Astrocyte (in vitro differentiated cells and primary cell): ENCODE measurements around the gene PLA2G12A. TPM values are rescaled to one million over a fixed set of nuclear protein-coding genes. Genes with fewer than 3 reads are reported as not detected.

Experiments
- DNase-seq: peaks from one replicate; pipeline ENCODE4 v3.0.0-alpha.2; 2010; ENCODE audit warnings: low read depth
- FAIRE-seq: peaks from 2 replicates; lab custom pipeline; 2011; peaks lifted over from hg19 to GRCh38; lab: Jason Lieb, UNC
- H2AFZ ChIP-seq: 2 replicates; pipeline ENCODE4 v1.6.0; 2012; ENCODE audit warnings: low read depth, low read length, inconsistent platforms
- H3K27ac ChIP-seq: 2 replicates; pipeline ENCODE4 v1.5.1; 2011; ENCODE audit warnings: low read depth, low read length, inconsistent platforms
- H3K27me3 ChIP-seq: 2 replicates; pipeline ENCODE4 v1.6.0; 2011; ENCODE audit warnings: low read length, inconsistent platforms; ENCODE audit not compliant: insufficient read depth
- H3K36me3 ChIP-seq: 2 replicates; pipeline ENCODE4 v1.5.1; 2011; ENCODE audit warnings: low read length, inconsistent platforms; ENCODE audit not compliant: insufficient read depth
- H3K4me1 ChIP-seq: 2 replicates; pipeline ENCODE4 v1.5.1; 2011; ENCODE audit warnings: low read length, inconsistent platforms; ENCODE audit not compliant: insufficient read depth
- H3K4me2 ChIP-seq: 2 replicates; pipeline ENCODE4 v1.6.0; 2012; ENCODE audit warnings: low read length, inconsistent platforms
- H3K4me3 ChIP-seq: 2 replicates; pipeline ENCODE4 v1.5.1; 2011; ENCODE audit warnings: low read depth, mild to moderate bottlenecking, low read length, inconsistent platforms; ENCODE audit not compliant: insufficient read depth
- H3K79me2 ChIP-seq: 2 replicates; pipeline ENCODE4 v1.6.0; 2012; ENCODE audit warnings: mild to moderate bottlenecking, low read length, inconsistent platforms; ENCODE audit not compliant: insufficient read depth
- H3K9ac ChIP-seq: 2 replicates; pipeline ENCODE4 v1.6.0; 2012; ENCODE audit warnings: mild to moderate bottlenecking, low read length, inconsistent platforms
- H3K9me3 ChIP-seq: 2 replicates; pipeline ENCODE4 v1.5.1; 2012; ENCODE audit warnings: low read depth, mild to moderate bottlenecking, low read length, inconsistent platforms; ENCODE audit not compliant: insufficient read depth
- H4K20me1 ChIP-seq: 2 replicates; pipeline ENCODE4 v1.6.0; 2012; ENCODE audit warnings: low read length, inconsistent platforms; ENCODE audit not compliant: insufficient read depth
- H3K27ac Mint-ChIP-seq: one replicate; pipeline ENCODE4 v1.8.0; 2021; ENCODE audit warnings: mild to moderate bottlenecking, mixed read lengths; ENCODE audit not compliant: unreplicated experiment
- H3K27me3 Mint-ChIP-seq: one replicate; pipeline ENCODE4 v1.8.0; 2021; ENCODE audit warnings: low read depth, mixed read lengths; ENCODE audit not compliant: unreplicated experiment
- H3K36me3 Mint-ChIP-seq: one replicate; pipeline ENCODE4 v1.8.0; 2021; ENCODE audit warnings: low read depth, mixed read lengths; ENCODE audit not compliant: unreplicated experiment
- H3K4me1 Mint-ChIP-seq: one replicate; pipeline ENCODE4 v1.8.0; 2021; ENCODE audit warnings: low read depth, mixed read lengths; ENCODE audit not compliant: unreplicated experiment
- H3K4me3 Mint-ChIP-seq: one replicate; pipeline ENCODE4 v1.8.0; 2021; ENCODE audit warnings: mild to moderate bottlenecking, moderate library complexity, mixed read lengths; ENCODE audit not compliant: unreplicated experiment
- H3K9me3 Mint-ChIP-seq: one replicate; pipeline ENCODE4 v1.8.0; 2021; ENCODE audit warnings: mild to moderate bottlenecking, mixed read lengths; ENCODE audit not compliant: unreplicated experiment
- CTCF ChIP-seq: IDR thresholded peaks from 2 replicates; pipeline ENCODE4 v1.5.1; 2011; ENCODE audit warnings: low read depth, mild to moderate bottlenecking, inconsistent platforms, low read length, moderate library complexity; ENCODE audit not compliant: insufficient read depth
- EZH2 ChIP-seq: IDR thresholded peaks from 2 replicates; pipeline ENCODE4 v1.6.1; 2012; ENCODE audit warnings: mild to moderate bottlenecking, low read length, inconsistent platforms; ENCODE audit not compliant: insufficient read depth
- total RNA-seq: library from RNA; stranded (reverse); gene quantifications from 2 replicates; pipeline ENCODE4 v1.2.1, GENCODE V29; 2021

The PLA2G12A gene
- total RNA-seq, 1 donor from 2014 or later, result 22.5 TPM

- FAIRE-seq (no peak), DNase-seq (no peak)
- H3K9me3 Mint-ChIP-seq, result no peaks in the 10 kb centered on the region
- Histone ChIP-seq H3K36me3 (peaks cover 3% of the 10 kb centered on the region), H4K20me1 (no peaks in the 10 kb centered on the region), H2AFZ (no peak overlapping the region), H3K4me1 (no peaks in the 10 kb centered on the region), H3K4me2 (no peak overlapping the region), H3K9me3 (no peaks in the 10 kb centered on the region), H3K9ac (no peak overlapping the region), H3K4me3 (no peak overlapping the region), H3K79me2 (peaks cover 28% of the 10 kb centered on the region), H3K27ac (no peak overlapping the region), H3K27me3 (no peaks in the 10 kb centered on the region)
- peaks cover 6% of the 10 kb centered on the region for H3K4me1 Mint-ChIP-seq
- H3K36me3 Mint-ChIP-seq, result peaks cover 4% of the 10 kb centered on the region
- no peak for TF ChIP-seq EZH2
- no peak for TF ChIP-seq CTCF
- H3K4me3 Mint-ChIP-seq, result no peak overlapping the region
- H3K27ac Mint-ChIP-seq, result no peak overlapping the region
- no peaks in the 10 kb centered on the region for H3K27me3 Mint-ChIP-seq
Measured at GRCh38 chr4:109699553-109700225, 30.2 kb downstream of the PLA2G12A start.

DNA sequence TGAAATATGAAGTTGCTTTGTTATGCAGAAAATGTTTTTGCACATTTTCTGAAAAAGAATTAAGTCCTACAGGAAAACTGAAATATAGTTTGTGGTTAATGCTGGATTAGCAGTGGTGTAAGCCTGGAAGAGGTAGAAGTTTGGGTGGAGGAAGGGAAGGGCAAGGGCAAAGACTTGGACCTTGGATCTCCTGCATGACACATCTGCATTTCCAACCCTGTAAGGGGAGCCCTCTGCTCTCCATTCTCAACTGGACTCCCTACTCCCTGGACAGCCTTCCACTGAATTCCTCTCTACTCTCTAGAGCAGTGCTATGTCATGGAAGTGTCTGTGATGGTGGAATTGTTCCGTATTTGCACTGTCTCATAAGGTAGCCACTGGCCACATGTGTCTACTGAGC is 31.2 kb downstream of the PLA2G12A start:
- Histone ChIP-seq H2AFZ (no peak overlapping the region), H3K79me2 (peaks cover 28% of the 10 kb centered on the region), H3K4me2 (no peak overlapping the region), H3K4me1 (no peaks in the 10 kb centered on the region), H4K20me1 (no peaks in the 10 kb centered on the region), H3K9ac (no peak overlapping the region), H3K27ac (no peak overlapping the region), H3K36me3 (peaks cover 3% of the 10 kb centered on the region), H3K4me3 (no peak overlapping the region), H3K27me3 (no peaks in the 10 kb centered on the region), H3K9me3 (no peaks in the 10 kb centered on the region)
- FAIRE-seq (no peak), DNase-seq (no peak)
- no peak overlapping the region for H3K27ac Mint-ChIP-seq
- H3K36me3 Mint-ChIP-seq, result peaks cover 4% of the 10 kb centered on the region
- no peaks in the 10 kb centered on the region for H3K9me3 Mint-ChIP-seq
- H3K4me3 Mint-ChIP-seq, result no peak overlapping the region
- no peak for TF ChIP-seq CTCF
- no peak for TF ChIP-seq EZH2
- H3K4me1 Mint-ChIP-seq, result peaks cover 6% of the 10 kb centered on the region
- no peaks in the 10 kb centered on the region for H3K27me3 Mint-ChIP-seq

DNA sequence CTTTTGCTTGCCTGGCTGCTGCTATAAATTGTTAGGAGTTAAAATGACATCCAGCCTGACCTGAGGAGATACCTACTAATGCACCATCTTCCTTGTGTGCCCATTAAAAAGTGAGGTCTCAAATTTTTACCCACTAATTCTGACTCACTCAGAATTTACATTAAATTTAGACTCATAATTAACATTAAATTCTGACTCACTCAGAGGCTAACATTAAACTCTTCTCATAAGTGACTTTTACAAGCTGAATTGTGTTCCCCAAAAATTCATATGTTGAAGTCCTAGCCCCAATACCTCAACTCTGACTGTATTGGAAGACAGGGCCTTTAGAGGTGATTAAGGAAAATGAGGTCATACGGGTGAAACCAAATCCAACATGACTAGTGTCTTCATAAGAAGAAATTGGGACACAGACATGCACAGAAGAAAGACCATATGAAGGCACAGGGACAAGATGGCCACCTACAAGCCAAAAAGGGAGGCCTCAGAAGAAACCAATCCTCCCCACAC is 38.4 kb downstream of the PLA2G12A start:
- H3K4me3 ChIP-seq, result no peak overlapping the region
- no peaks in the 10 kb centered on the region for H3K79me2 ChIP-seq
- TF ChIP-seq CTCF (no peak), EZH2 (no peak)
- H3K27me3 ChIP-seq, result no peaks in the 10 kb centered on the region
- H3K4me1 ChIP-seq, result no peaks in the 10 kb centered on the region
- peaks cover 15% of the 10 kb centered on the region for H3K36me3 Mint-ChIP-seq
- H3K4me1 Mint-ChIP-seq, result no peaks in the 10 kb centered on the region
- peaks cover 25% of the 10 kb centered on the region for H3K36me3 ChIP-seq
- H3K27ac Mint-ChIP-seq, result no peak overlapping the region
- no peaks in the 10 kb centered on the region for H4K20me1 ChIP-seq
- H3K9me3 Mint-ChIP-seq, result no peaks in the 10 kb centered on the region
- DNase-seq, result no peak
- no peaks in the 10 kb centered on the region for H3K27me3 Mint-ChIP-seq
- no peak overlapping the region for H3K4me3 Mint-ChIP-seq
- H3K9me3 ChIP-seq, result no peaks in the 10 kb centered on the region
- H3K27ac ChIP-seq, result no peak overlapping the region
- H2AFZ ChIP-seq, result no peak overlapping the region
- FAIRE-seq, result no peak
- no peak overlapping the region for H3K4me2 ChIP-seq
- H3K9ac ChIP-seq, result no peak overlapping the region
